GDM1 (cell line): ENCODE measurements around the gene SRD5A1.
A peak's percentile ranks its signal among the peaks of the same experiment; 100 is the strongest.

Experiments used
- DNase-seq: peaks from one replicate; lab custom pipeline; 2025; lab: John Stamatoyannopoulos, UW

Gene SRD5A1

GRCh38 chr5:6604946-6605345 lies 28.3 kb upstream of the SRD5A1 start:
- no peak for DNase-seq

GRCh38 chr5:6606884-6607558 lies 26.2 kb upstream of the SRD5A1 start:
- no peak for DNase-seq

- DNase-seq, result no peak
Observed at GRCh38 chr5:6607559-6607936, 25.7 kb upstream of the SRD5A1 start.

GRCh38 chr5:6608016-6608415 lies 25.2 kb upstream of the SRD5A1 start:
- DNase-seq, result no peak

GRCh38 chr5:6611334-6612256 lies 21.6 kb upstream of the SRD5A1 start:
- DNase-seq, result no peak

GRCh38 chr5:6615034-6615815 lies 18.0 kb upstream of the SRD5A1 start:
- no peak for DNase-seq

GRCh38 chr5:6616632-6617031 lies 16.6 kb upstream of the SRD5A1 start:
- DNase-seq, result no peak

- no peak for DNase-seq
Observed at GRCh38 chr5:6623228-6623627, 10.0 kb upstream of the SRD5A1 start.

GRCh38 chr5:6623941-6624340 lies 9.3 kb upstream of the SRD5A1 start:
- no peak for DNase-seq

- no peak for DNase-seq
Observed at GRCh38 chr5:6626508-6626907, 6.7 kb upstream of the SRD5A1 start.

GRCh38 chr5:6631441-6631840 lies 1.8 kb upstream of the SRD5A1 start:
- no peak for DNase-seq

- peak; percentile 49 for DNase-seq
Observed at GRCh38 chr5:6632324-6632887, 834 bp upstream of the SRD5A1 start.

- DNase-seq, result no peak
Observed at GRCh38 chr5:6633469-6634245, 417 bp downstream of the SRD5A1 start.

GRCh38 chr5:6634306-6634705 lies 1.1 kb downstream of the SRD5A1 start:
- DNase-seq, result no peak

- DNase-seq, result no peak
Observed at GRCh38 chr5:6634788-6635430, 1.7 kb downstream of the SRD5A1 start.

- no peak for DNase-seq
Observed at GRCh38 chr5:6636293-6636692, 3.1 kb downstream of the SRD5A1 start.

- DNase-seq, result no peak
Observed at GRCh38 chr5:6637022-6637421, 3.8 kb downstream of the SRD5A1 start.

- DNase-seq, result no peak
Observed at GRCh38 chr5:6637590-6637989, 4.3 kb downstream of the SRD5A1 start.

- no peak for DNase-seq
Observed at GRCh38 chr5:6638236-6638635, 5.0 kb downstream of the SRD5A1 start.

GRCh38 chr5:6642655-6643054 lies 9.4 kb downstream of the SRD5A1 start:
- no peak for DNase-seq

GRCh38 chr5:6644794-6645241 lies 11.6 kb downstream of the SRD5A1 start:
- DNase-seq, result no peak
